Nephron (organoid): ENCODE data around the gene RAD9A.
A peak's percentile ranks its signal among the peaks of the same experiment; 100 is the strongest.

ENCODE experiments used
- H3K27ac Mint-ChIP-seq, 3 experiments: 2 replicates each; pipeline ENCODE4 v1.8.0; 2020; ENCODE audit warnings: mixed read lengths in 3 of 3, mild to moderate bottlenecking in 2 of 3, moderate library complexity in 1 of 3
- H3K27me3 Mint-ChIP-seq: 2 replicates; pipeline ENCODE4 v1.8.0; 2021; ENCODE audit warnings: low read depth, mild to moderate bottlenecking, moderate library complexity, mixed read lengths
- H3K36me3 Mint-ChIP-seq: 2 replicates; pipeline ENCODE4 v1.8.0; 2020; ENCODE audit warnings: low read depth, mixed read lengths
- H3K4me1 Mint-ChIP-seq: 2 replicates; pipeline ENCODE4 v1.8.0; 2020; ENCODE audit warnings: mixed read lengths
- H3K4me3 Mint-ChIP-seq, 3 experiments: 2 replicates each; pipeline ENCODE4 v1.8.0; 2020; ENCODE audit warnings: mild to moderate bottlenecking in 3 of 3, mixed read lengths in 3 of 3, moderate library complexity in 2 of 3
- H3K9me3 Mint-ChIP-seq: 2 replicates; pipeline ENCODE4 v1.8.0; 2020; ENCODE audit warnings: mixed read lengths
- TF ChIP-seq, protein P1 (sequence below), 3 experiments: fragments of 200-600 bp; sonication (generic); IDR thresholded peaks; one replicate each; pipeline ENCODE4 v1.5.0; 2021; ENCODE audit warnings: antibody characterized with exemption in 3 of 3; ENCODE audit not compliant: unreplicated experiment in 3 of 3

The RAD9A gene

DNA sequence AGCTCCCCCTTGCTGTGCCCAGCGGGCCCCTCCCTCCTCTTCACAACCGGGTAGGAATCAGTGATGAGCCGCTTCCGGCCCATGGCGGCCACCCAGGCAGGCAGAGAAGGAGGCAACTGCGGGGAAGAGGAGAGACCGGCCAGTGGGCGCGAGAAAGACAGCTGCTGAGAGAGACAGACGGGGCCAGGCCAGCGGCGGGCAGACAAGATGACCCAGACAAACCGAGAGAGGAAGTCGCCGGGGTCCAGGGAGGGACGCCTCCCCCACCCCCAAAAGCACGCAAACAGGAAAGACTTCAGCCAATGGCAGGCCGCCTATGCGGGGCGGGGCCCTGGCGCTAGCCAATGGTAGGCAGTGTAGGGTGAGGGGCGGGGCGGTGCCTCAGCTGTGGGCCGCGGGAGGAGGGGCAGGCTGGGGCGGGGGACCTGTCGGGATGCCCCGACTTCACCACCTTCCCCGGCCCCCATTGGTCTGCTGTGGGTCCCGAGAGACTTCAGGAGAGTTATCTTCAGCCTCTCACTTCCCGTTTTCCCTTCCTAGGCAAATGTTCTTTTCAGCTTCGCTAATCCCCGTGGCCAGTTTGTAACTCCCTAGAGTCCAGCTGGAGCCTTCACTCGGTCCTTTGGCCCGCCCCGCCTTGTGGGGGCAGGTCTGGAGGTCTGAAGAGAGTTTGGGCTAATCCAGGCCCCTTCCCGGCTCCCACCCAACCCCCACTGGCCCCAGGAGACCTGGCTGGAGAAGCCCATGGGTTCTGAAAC lies 38.3 kb upstream of the RAD9A start, which contains the start of gene POLD4:
Gene POLD4 (minus strand): TSS at position 230 of the 758 bp plus-strand sequence. CDS start 147 bp downstream, at position 83.
- H3K4me1 Mint-ChIP-seq, result peaks cover 49% of the 10 kb centered on the region
- peak within 1 kb of the TSS; percentile 97 to 98 (median 97) for H3K27ac Mint-ChIP-seq
- no peaks in the 10 kb centered on the region for H3K36me3 Mint-ChIP-seq
- H3K4me3 Mint-ChIP-seq, result peak within 1 kb of the TSS; percentile 88 to 92 (median 88)
- TF ChIP-seq, protein P1, sequence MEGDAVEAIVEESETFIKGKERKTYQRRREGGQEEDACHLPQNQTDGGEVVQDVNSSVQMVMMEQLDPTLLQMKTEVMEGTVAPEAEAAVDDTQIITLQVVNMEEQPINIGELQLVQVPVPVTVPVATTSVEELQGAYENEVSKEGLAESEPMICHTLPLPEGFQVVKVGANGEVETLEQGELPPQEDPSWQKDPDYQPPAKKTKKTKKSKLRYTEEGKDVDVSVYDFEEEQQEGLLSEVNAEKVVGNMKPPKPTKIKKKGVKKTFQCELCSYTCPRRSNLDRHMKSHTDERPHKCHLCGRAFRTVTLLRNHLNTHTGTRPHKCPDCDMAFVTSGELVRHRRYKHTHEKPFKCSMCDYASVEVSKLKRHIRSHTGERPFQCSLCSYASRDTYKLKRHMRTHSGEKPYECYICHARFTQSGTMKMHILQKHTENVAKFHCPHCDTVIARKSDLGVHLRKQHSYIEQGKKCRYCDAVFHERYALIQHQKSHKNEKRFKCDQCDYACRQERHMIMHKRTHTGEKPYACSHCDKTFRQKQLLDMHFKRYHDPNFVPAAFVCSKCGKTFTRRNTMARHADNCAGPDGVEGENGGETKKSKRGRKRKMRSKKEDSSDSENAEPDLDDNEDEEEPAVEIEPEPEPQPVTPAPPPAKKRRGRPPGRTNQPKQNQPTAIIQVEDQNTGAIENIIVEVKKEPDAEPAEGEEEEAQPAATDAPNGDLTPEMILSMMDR (IDR thresholded peaks at IDR 0.05; ENCODE audit: unreplicated experiment in 3 of 3), result no peak
- no peaks in the 10 kb centered on the region for H3K27me3 Mint-ChIP-seq
- no peaks in the 10 kb centered on the region for H3K9me3 Mint-ChIP-seq

DNA sequence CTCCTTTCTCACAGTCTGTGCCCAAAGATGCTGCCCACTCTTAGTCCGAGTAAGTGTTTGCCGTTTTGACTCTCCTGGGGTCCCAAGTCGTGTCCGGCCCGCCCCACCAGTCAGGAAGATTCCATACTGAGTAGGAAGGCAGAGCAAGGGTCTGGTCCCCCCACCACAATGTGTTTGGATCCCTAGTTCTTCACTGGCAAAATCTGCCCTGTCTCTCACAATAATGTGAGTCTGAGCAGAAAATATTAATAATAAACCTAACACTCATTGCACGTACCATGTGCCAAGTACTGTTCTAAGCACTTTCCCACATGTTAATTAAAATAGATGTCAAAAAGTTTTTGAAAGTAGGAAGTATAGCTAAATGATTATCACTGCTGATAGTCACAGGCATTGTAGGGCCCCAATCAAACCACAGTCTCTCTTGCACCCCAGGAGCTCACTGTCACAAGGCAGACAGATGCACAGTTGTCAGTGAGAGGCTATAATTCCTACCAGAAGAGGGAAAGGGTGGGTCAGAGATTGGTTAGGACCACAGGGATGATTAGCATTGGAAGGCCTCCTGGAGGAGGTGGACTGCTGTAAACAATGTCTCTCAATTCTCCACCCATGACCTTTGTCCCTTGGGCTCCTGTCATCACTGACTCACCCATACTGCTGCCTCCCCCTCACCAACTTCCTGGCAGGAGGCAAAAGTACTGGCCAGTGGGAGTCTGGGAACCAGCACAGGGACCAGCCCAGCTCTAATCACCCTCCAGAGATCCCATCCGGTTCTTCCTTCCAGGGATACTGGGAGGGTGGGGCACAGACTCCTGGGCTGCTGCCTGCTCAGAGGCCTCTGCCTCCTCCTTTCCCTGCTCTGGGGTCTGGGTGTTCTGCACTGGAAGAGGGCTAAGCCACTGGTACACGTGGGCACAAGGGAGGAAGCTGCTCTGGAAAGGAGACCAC lies 37.4 kb upstream of the RAD9A start:
- H3K36me3 Mint-ChIP-seq, result no peaks in the 10 kb centered on the region
- TF ChIP-seq, protein P1 (IDR thresholded peaks at IDR 0.05; ENCODE audit: unreplicated experiment in 3 of 3), result no peak
- H3K27ac Mint-ChIP-seq, result peak overlapping the region; percentile 97 to 98 (median 97)
- H3K4me3 Mint-ChIP-seq, result peak overlapping the region; percentile 88 to 92 (median 88)
- no peaks in the 10 kb centered on the region for H3K9me3 Mint-ChIP-seq
- peaks cover 50% of the 10 kb centered on the region for H3K4me1 Mint-ChIP-seq
- H3K27me3 Mint-ChIP-seq, result peaks cover 4% of the 10 kb centered on the region

DNA sequence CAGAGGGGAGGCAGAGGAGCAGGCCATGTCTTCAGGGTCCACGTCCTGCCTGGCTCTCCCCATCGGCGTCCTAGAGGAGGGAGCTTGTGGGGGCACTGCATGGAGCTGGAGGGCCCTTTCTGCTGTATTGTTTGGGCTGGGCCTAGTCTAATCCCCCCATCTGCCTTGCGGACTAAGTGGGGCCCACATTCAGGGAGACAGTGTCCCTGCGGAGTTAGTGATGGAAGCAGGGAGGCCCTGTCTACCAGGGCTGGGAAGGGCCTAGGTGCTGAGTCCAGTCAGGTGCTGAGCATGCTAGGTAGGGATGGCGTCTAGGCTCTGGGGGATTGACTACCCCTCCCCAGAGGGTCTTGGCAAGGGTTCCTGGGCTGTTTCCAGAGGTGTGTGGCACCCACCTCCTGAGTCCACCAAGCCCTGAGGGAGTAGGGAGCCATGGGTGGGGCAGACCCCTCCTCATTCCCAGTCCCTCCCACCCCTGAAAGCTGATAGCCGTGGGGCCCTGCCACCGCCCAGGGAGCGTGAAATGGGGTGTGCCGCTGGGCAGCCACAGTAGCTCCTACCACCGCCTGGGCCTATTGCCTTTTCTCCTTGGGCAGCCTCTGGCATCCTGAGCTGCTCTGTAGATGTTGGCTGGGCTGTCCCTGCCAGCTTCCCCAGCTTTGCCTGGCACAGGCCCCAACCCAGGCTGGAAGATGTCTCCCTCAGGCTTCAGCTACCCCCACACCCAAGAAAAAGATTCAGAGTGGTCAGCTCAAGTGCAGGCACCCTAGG lies 36.6 kb upstream of the RAD9A start:
- no peaks in the 10 kb centered on the region for H3K36me3 Mint-ChIP-seq
- H3K27me3 Mint-ChIP-seq, result peaks cover 4% of the 10 kb centered on the region
- peak overlapping the region; percentile 54 to 88 (median 88) for H3K4me3 Mint-ChIP-seq
- peaks cover 50% of the 10 kb centered on the region for H3K4me1 Mint-ChIP-seq
- TF ChIP-seq, protein P1 (IDR thresholded peaks at IDR 0.05; ENCODE audit: unreplicated experiment in 3 of 3), result no peak
- no peaks in the 10 kb centered on the region for H3K9me3 Mint-ChIP-seq
- H3K27ac Mint-ChIP-seq, result peak overlapping the region; percentile 97 to 98 (median 97)

DNA sequence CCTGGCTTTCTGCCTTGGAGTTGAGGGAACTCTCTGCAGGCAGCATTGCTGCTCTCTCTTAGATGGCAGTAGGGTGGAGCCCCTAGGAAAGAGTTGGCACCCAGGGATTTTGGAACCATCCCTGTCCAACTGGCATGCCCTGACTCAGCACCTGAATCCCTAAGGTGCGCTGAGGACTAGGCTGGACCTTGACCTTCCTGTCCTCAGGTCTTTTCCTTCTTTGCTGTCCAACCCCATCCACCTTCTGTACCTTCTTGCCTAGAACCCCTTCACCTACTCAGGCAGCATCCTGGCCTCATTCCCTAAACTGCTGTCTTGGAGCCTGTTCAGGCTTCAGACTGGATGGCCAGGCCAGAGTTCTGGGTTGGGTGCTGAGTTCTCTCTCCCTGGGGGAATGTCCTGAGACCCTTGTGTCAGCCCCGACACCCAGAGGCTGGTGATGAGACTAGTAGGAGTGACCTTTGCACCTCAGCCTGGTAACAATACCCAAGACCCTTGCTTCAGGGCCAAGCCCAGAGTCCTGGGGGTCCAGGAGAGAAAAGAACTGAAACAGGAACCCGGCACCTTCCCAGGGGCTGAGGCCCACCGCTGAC lies 35.9 kb upstream of the RAD9A start:
- Mint-ChIP-seq H3K4me3 (peak overlapping the region in 1 of 3 experiments; percentile 37), H3K4me1 (peaks cover 50% of the 10 kb centered on the region), H3K36me3 (no peaks in the 10 kb centered on the region), H3K27ac (peak overlapping the region; percentile 59 to 97 (median 84)), H3K9me3 (no peaks in the 10 kb centered on the region), H3K27me3 (peaks cover 4% of the 10 kb centered on the region)
- TF ChIP-seq, protein P1 (IDR thresholded peaks at IDR 0.05; ENCODE audit: unreplicated experiment in 3 of 3), result no peak

DNA sequence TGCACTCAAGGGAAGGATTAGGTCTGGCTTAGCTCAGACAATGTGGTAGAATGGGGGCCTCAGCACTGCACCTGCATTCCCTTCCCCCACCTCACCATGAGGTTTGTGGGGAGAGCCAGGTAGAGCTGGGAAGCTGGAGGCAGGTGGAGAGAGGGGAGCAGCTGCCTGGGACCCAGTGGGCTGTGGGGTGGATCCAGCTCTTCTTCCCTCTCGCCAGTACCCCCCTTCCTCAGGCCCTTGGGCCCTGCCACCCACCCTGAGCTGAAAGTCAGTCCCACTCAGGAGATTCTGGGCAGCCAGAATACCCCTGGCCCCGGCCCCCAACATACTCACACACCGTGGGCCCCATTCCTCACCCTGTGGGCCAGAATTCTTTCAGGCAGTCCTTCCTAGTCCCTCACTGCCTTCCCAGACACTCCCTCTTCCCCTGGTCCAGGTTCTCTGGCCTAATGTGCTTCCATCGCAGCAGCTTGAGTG lies 35.4 kb upstream of the RAD9A start:
- TF ChIP-seq, protein P1 (IDR thresholded peaks at IDR 0.05; ENCODE audit: unreplicated experiment in 3 of 3), result no peak
- Mint-ChIP-seq H3K27me3 (peaks cover 4% of the 10 kb centered on the region), H3K27ac (peak overlapping the region; percentile 70 to 97 (median 88)), H3K36me3 (no peaks in the 10 kb centered on the region), H3K9me3 (no peaks in the 10 kb centered on the region), H3K4me3 (peak overlapping the region; percentile 31 to 44 (median 43)), H3K4me1 (peaks cover 46% of the 10 kb centered on the region)
